Right kidney (tissue), 1 donor: ENCODE data around the gene GNG12.

Source experiments
- DNase-seq: peaks from one replicate; pipeline ENCODE4 v3.0.0-alpha.2; 2016

GNG12 gene

GRCh38 chr1:67753776-67754525 lies 79.3 kb downstream of the GNG12 start:
- DNase-seq, result peak; percentile 40

GRCh38 chr1:67752306-67752705 lies 81.0 kb downstream of the GNG12 start:
- no peak for DNase-seq

- DNase-seq, result no peak
These were observed 82.6 kb downstream of the GNG12 start for GRCh38 chr1:67750691-67751054.

- DNase-seq, result peak; percentile 35
These were observed 83.2 kb downstream of the GNG12 start for GRCh38 chr1:67749844-67750690.

- DNase-seq, result peak; percentile 36
These were observed 83.9 kb downstream of the GNG12 start for GRCh38 chr1:67749263-67749843.

- DNase-seq, result peak; percentile 43
These were observed 84.6 kb downstream of the GNG12 start for GRCh38 chr1:67748630-67749029.

- no peak for DNase-seq
These were observed 85.4 kb downstream of the GNG12 start for GRCh38 chr1:67747671-67748546.

GRCh38 chr1:67745875-67746698 lies 87.2 kb downstream of the GNG12 start:
- no peak for DNase-seq

GRCh38 chr1:67743072-67743725 lies 90.1 kb downstream of the GNG12 start:
- no peak for DNase-seq

GRCh38 chr1:67741736-67742135 lies 91.5 kb downstream of the GNG12 start:
- no peak for DNase-seq

GRCh38 chr1:67741121-67741520 lies 92.1 kb downstream of the GNG12 start:
- DNase-seq, result no peak

- DNase-seq, result no peak
These were observed 92.7 kb downstream of the GNG12 start for GRCh38 chr1:67740543-67740942.

- no peak for DNase-seq
These were observed 93.9 kb downstream of the GNG12 start for GRCh38 chr1:67739361-67739760.

- no peak for DNase-seq
These were observed 94.9 kb downstream of the GNG12 start for GRCh38 chr1:67738401-67738800.

GRCh38 chr1:67737875-67738274 lies 95.4 kb downstream of the GNG12 start:
- no peak for DNase-seq

- DNase-seq, result no peak
These were observed 96.5 kb downstream of the GNG12 start for GRCh38 chr1:67736750-67737149.

GRCh38 chr1:67735806-67736627 lies 97.2 kb downstream of the GNG12 start:
- DNase-seq, result peak; percentile 44

GRCh38 chr1:67735206-67735605 lies 98.1 kb downstream of the GNG12 start:
- DNase-seq, result no peak

- no peak for DNase-seq
These were observed 99.0 kb downstream of the GNG12 start for GRCh38 chr1:67734323-67734690.
